RWPE1 (cell line): ENCODE results near the gene LRRC70.
A peak's percentile ranks its signal among the peaks of the same experiment; 100 is the strongest.

Experiments used
- CTCF ChIA-PET: fragments of 350-600 bp; sonication (Branson Sonifier 250); formaldehyde crosslinking; extraction: SDS; loops from one replicate; lab custom pipeline; 2021; lab: Yijun Ruan, JAX
- POLR2A ChIA-PET: fragments of 400-600 bp; formaldehyde crosslinking; extraction: SDS; loops from one replicate; lab custom pipeline; 2020; ENCODE audit warnings: antibody characterized with exemption; ENCODE audit not compliant: low non-redundant PET; lab: Yijun Ruan, JAX
- DNase-seq: peaks from one replicate; pipeline ENCODE4 v3.0.0; 2012; ENCODE audit warnings: low spot score
- H3K27ac ChIP-seq: fragments of 450-650 bp; 2 replicates; pipeline ENCODE4 v1.5.1; 2017
- CTCF ChIP-seq: fragments of 450-650 bp; conservative IDR thresholded peaks from 2 replicates; pipeline ENCODE4 v1.5.1; 2017; ENCODE audit warnings: low read depth, mild to moderate bottlenecking

LRRC70 gene

GRCh38 chr5:62538017-62538942, 40.3 kb upstream of the LRRC70 start:
- no peak overlapping the region for H3K27ac ChIP-seq
- DNase-seq = peak; percentile 26
- TF ChIP-seq CTCF = no peak
- POLR2A ChIA-PET = no interaction called here
- CTCF ChIA-PET = interaction anchor here (0.6 to 0.7 kb wide), 2 partner anchors 25 to 35 kb away, joined by 3 to 4 read pairs; no protein-coding TSS in a partner anchor

GRCh38 chr5:62542720-62543119, 35.9 kb upstream of the LRRC70 start:
- ChIA-PET POLR2A (no interaction called here), CTCF (no interaction called here)
- TF ChIP-seq CTCF = no peak
- no peak for DNase-seq
- H3K27ac ChIP-seq = no peak overlapping the region

- CTCF ChIA-PET = interaction anchor here (0.6 kb wide), 1 partner anchor 22 kb away, joined by 3 read pairs; no protein-coding TSS in a partner anchor
- POLR2A ChIA-PET = no interaction called here
- DNase-seq = no peak
- no peak for TF ChIP-seq CTCF
- H3K27ac ChIP-seq = no peak overlapping the region
Observed at GRCh38 chr5:62547945-62548630, 30.5 kb upstream of the LRRC70 start.

- no peak for DNase-seq
- no peak overlapping the region for H3K27ac ChIP-seq
- ChIA-PET CTCF (no interaction called here), POLR2A (no interaction called here)
- TF ChIP-seq CTCF = no peak
Observed at GRCh38 chr5:62550103-62550502, 28.5 kb upstream of the LRRC70 start.

GRCh38 chr5:62555930-62556329, 22.7 kb upstream of the LRRC70 start:
- H3K27ac ChIP-seq = no peak overlapping the region
- ChIA-PET CTCF (no interaction called here), POLR2A (no interaction called here)
- TF ChIP-seq CTCF = no peak
- no peak for DNase-seq

GRCh38 chr5:62558941-62559340, 19.7 kb upstream of the LRRC70 start:
- no peak for TF ChIP-seq CTCF
- DNase-seq = no peak
- ChIA-PET CTCF (no interaction called here), POLR2A (no interaction called here)
- no peak overlapping the region for H3K27ac ChIP-seq
